H9 (cell line): ENCODE measurements around the gene ADAMTS15. TPM values are rescaled to one million over a fixed set of nuclear protein-coding genes. Genes with fewer than 3 reads are reported as not detected.

Experiments used
- DNase-seq: peaks from one replicate; pipeline ENCODE4 v3.0.0-alpha.2; 2017
- H2AFZ ChIP-seq: one replicate; pipeline ENCODE4 v1.6.1; 2013; ENCODE audit warnings: mild to moderate bottlenecking, low read length, control low read depth, moderate library complexity
- H2AK5ac ChIP-seq: 2 replicates; pipeline ENCODE4 v1.6.1; 2013; ENCODE audit warnings: low read length, control low read depth, mixed read lengths; ENCODE audit not compliant: insufficient read length
- H2BK120ac ChIP-seq: one replicate; pipeline ENCODE4 v1.6.1; 2013; ENCODE audit warnings: low read depth, mild to moderate bottlenecking, low read length, control low read depth, inconsistent platforms; ENCODE audit not compliant: poor library complexity, severe bottlenecking
- H2BK12ac ChIP-seq: 2 replicates; pipeline ENCODE4 v1.6.1; 2013; ENCODE audit warnings: low read length, control low read depth, mixed read lengths, low read depth; ENCODE audit not compliant: insufficient read length
- H2BK15ac ChIP-seq: 2 replicates; pipeline ENCODE4 v1.6.1; 2013; ENCODE audit warnings: low read depth, low read length, control low read depth
- H2BK20ac ChIP-seq: one replicate; pipeline ENCODE4 v1.6.1; 2013; ENCODE audit warnings: low read depth, mild to moderate bottlenecking, low read length, control low read depth, inconsistent platforms; ENCODE audit not compliant: poor library complexity, severe bottlenecking
- H2BK5ac ChIP-seq: 2 replicates; pipeline ENCODE4 v1.6.1; 2013; ENCODE audit warnings: low read length, control low read depth, mixed read lengths; ENCODE audit not compliant: insufficient read length
- H3K14ac ChIP-seq: 2 replicates; pipeline ENCODE4 v1.6.1; 2013; ENCODE audit warnings: low read length, control low read depth; ENCODE audit not compliant: insufficient read depth
- H3K18ac ChIP-seq: 2 replicates; pipeline ENCODE4 v1.6.1; 2013; ENCODE audit warnings: low read depth, mild to moderate bottlenecking, mixed read lengths, low read length, control low read depth; ENCODE audit not compliant: insufficient read length
- H3K23ac ChIP-seq: 2 replicates; pipeline ENCODE4 v1.6.1; 2013; ENCODE audit warnings: low read length, control low read depth, mixed read lengths, low read depth; ENCODE audit not compliant: insufficient read length
- H3K23me2 ChIP-seq: 2 replicates; pipeline ENCODE4 v1.6.1; 2013; ENCODE audit warnings: low read depth, mild to moderate bottlenecking, mixed read lengths, low read length, control low read depth; ENCODE audit not compliant: insufficient read length, poor library complexity, severe bottlenecking
- H3K27ac ChIP-seq: 2 replicates; pipeline ENCODE4 v1.5.1; 2013; ENCODE audit warnings: low read length, control low read depth, mixed read lengths, low read depth; ENCODE audit not compliant: insufficient read length
- H3K27me3 ChIP-seq: 2 replicates; pipeline ENCODE4 v1.6.1; 2013; ENCODE audit warnings: low read length, control low read depth, inconsistent platforms; ENCODE audit not compliant: insufficient read depth
- H3K4ac ChIP-seq: 2 replicates; pipeline ENCODE4 v1.6.1; 2013; ENCODE audit warnings: low read depth, mild to moderate bottlenecking, control low read depth, inconsistent platforms, low read length, moderate library complexity
- H3K4me1 ChIP-seq: 2 replicates; pipeline ENCODE4 v1.6.1; 2013; ENCODE audit warnings: low read length, control low read depth, inconsistent platforms; ENCODE audit not compliant: insufficient read depth
- H3K4me2 ChIP-seq: 2 replicates; pipeline ENCODE4 v1.6.1; 2013; ENCODE audit warnings: low read length, control low read depth, mixed read lengths; ENCODE audit not compliant: insufficient read length, insufficient read depth
- H3K56ac ChIP-seq: 2 replicates; pipeline ENCODE4 v1.6.1; 2013; ENCODE audit warnings: low read depth, mild to moderate bottlenecking, mixed read lengths, low read length, control low read depth; ENCODE audit not compliant: insufficient read length
- H3K79me1 ChIP-seq: 2 replicates; pipeline ENCODE4 v1.6.1; 2013; ENCODE audit warnings: low read depth, mild to moderate bottlenecking, moderate library complexity, low read length, control low read depth, inconsistent platforms; ENCODE audit not compliant: insufficient read depth, poor library complexity, severe bottlenecking
- H3K79me2 ChIP-seq: 2 replicates; pipeline ENCODE4 v1.6.1; 2013; ENCODE audit warnings: low read length, control low read depth, inconsistent platforms; ENCODE audit not compliant: insufficient read depth
- H3K9ac ChIP-seq: 2 replicates; pipeline ENCODE4 v1.6.1; 2013; ENCODE audit warnings: low read length, control low read depth, mixed read lengths; ENCODE audit not compliant: insufficient read length; ENCODE audit errors: extremely low read depth
- H3K9me3 ChIP-seq: one replicate; pipeline ENCODE4 v1.6.1; 2013; ENCODE audit warnings: low read depth, low read length, inconsistent platforms; ENCODE audit not compliant: control insufficient read depth
- H3T11ph ChIP-seq: one replicate; pipeline ENCODE4 v1.6.1; 2013; ENCODE audit warnings: mild to moderate bottlenecking, low read length, control low read depth, inconsistent platforms
- H4K20me1 ChIP-seq: one replicate; pipeline ENCODE4 v1.6.1; 2013; ENCODE audit not compliant: control insufficient read depth, insufficient read length, insufficient read depth
- H4K5ac ChIP-seq: 2 replicates; pipeline ENCODE4 v1.6.1; 2013; ENCODE audit warnings: low read depth, mild to moderate bottlenecking, mixed read lengths, low read length, control low read depth; ENCODE audit not compliant: insufficient read length
- H4K8ac ChIP-seq: replicated peaks from 2 replicates; pipeline ENCODE4 v1.6.1; 2013; ENCODE audit warnings: low read length, control low read depth, mixed read lengths, low read depth; ENCODE audit not compliant: insufficient read length
- H4K91ac ChIP-seq: 2 replicates; pipeline ENCODE4 v1.6.1; 2013; ENCODE audit warnings: low read depth, mild to moderate bottlenecking, moderate library complexity, mixed read lengths, low read length, control low read depth; ENCODE audit not compliant: insufficient read length
- H3K27ac Mint-ChIP-seq, 3 experiments: 2 replicates in 2 of 3; 3 replicates in 1 of 3; pipeline ENCODE4 v1.8.0; 2020 to 2021; ENCODE audit warnings: mixed read lengths in 3 of 3, mild to moderate bottlenecking in 1 of 3, moderate library complexity in 1 of 3
- H3K27me3 Mint-ChIP-seq: 2 replicates; pipeline ENCODE4 v1.8.0; 2021; ENCODE audit warnings: low read depth, mild to moderate bottlenecking, moderate library complexity, mixed read lengths
- H3K36me3 Mint-ChIP-seq, 3 experiments: 2 replicates in 2 of 3; 3 replicates in 1 of 3; pipeline ENCODE4 v1.8.0; 2020 to 2021; ENCODE audit warnings: low read depth in 3 of 3, mixed read lengths in 3 of 3; ENCODE audit not compliant: insufficient read depth in 1 of 3
- H3K4me1 Mint-ChIP-seq, 2 experiments: 2 replicates each; pipeline ENCODE4 v1.8.0; 2020; ENCODE audit warnings: mixed read lengths in 2 of 2
- H3K4me3 Mint-ChIP-seq, 2 experiments: 2 replicates in 1 of 2; 3 replicates in 1 of 2; pipeline ENCODE4 v1.8.0; 2020 to 2021; ENCODE audit warnings: mild to moderate bottlenecking in 2 of 2, mixed read lengths in 2 of 2, moderate library complexity in 1 of 2
- H3K9me3 Mint-ChIP-seq, 2 experiments: 2 replicates in 1 of 2; 3 replicates in 1 of 2; pipeline ENCODE4 v1.8.0; 2020; ENCODE audit warnings: mild to moderate bottlenecking in 2 of 2, mixed read lengths in 2 of 2, moderate library complexity in 1 of 2
- CTCF ChIP-seq: fragments of 200-600 bp; sonication (generic); conservative IDR thresholded peaks from 3 replicates; pipeline ENCODE4 v1.8.0; 2021; ENCODE audit warnings: antibody characterized with exemption, mild to moderate bottlenecking
- WGBS: extraction: QIAGEN DNeasy Blood & Tissue Kit; methylation state at CpG from one replicate; pipeline ENCODE4 v1.1.7; 2013; ENCODE audit warnings: missing lambda C conversion rate, low lambda C conversion rate, mixed read lengths; ENCODE audit not compliant: insufficient read length; ENCODE audit errors: extremely low coverage; 5-methylcytosine and 5-hydroxymethylcytosine counted together
- total RNA-seq: library from RNA; stranded (reverse); gene quantifications from 2 replicates; pipeline ENCODE4 v1.2.1, GENCODE V29; 2021

ADAMTS15 gene
- total RNA-seq, 1 experiment from 2014 or later = 1.3 TPM

GRCh38 chr11:130431331-130431773 lies 17.1 kb upstream of the ADAMTS15 start:
- Histone ChIP-seq H4K91ac (no peak overlapping the region), H3K23me2 (peaks cover 15% of the 10 kb centered on the region), H2BK12ac (no peak overlapping the region), H3K56ac (no peak overlapping the region), H3K4me2 (no peak overlapping the region), H3K23ac (no peak overlapping the region), H3K27me3 (peaks cover 9% of the 10 kb centered on the region), H4K8ac (no peak overlapping the region), H2AK5ac (no peak overlapping the region), H3K9ac (no peak overlapping the region), H3K27ac (no peak overlapping the region), H2BK120ac (no peak overlapping the region), H3K9me3 (no peaks in the 10 kb centered on the region), H2BK5ac (no peak overlapping the region), H3K4ac (no peak overlapping the region), H2BK15ac (no peak overlapping the region), H3K79me2 (no peaks in the 10 kb centered on the region), H2BK20ac (no peak overlapping the region), H2AFZ (no peak overlapping the region), H3K18ac (no peak overlapping the region), H3K14ac (no peak overlapping the region), H4K20me1 (no peaks in the 10 kb centered on the region), H3K79me1 (no peaks in the 10 kb centered on the region), H3K4me1 (peaks cover 3% of the 10 kb centered on the region; the same call in 1 of the 2 replicates), H3T11ph (no peak overlapping the region), H4K5ac (no peak overlapping the region)
- Mint-ChIP-seq H3K4me3 (no peak overlapping the region), H3K27me3 (peaks cover 43% of the 10 kb centered on the region), H3K9me3 (peaks cover 0 to 2% of the 10 kb centered on the region in 2 experiments; a peak in 2 of 5 replicates), H3K27ac (no peak overlapping the region), H3K36me3 (peaks cover 0 to 3% (median 0%) of the 10 kb centered on the region in 3 experiments; a peak in 2 of 7 replicates), H3K4me1 (peaks cover 16 to 19% of the 10 kb centered on the region in 2 experiments)
- WGBS = no CpG with 5 or more reads among the region's 10 CpGs
- DNase-seq = peak; percentile 88
- peak; percentile 73 for TF ChIP-seq CTCF
